Mucosa of descending colon (tissue), 3 donors: ENCODE data around the gene ATF7IP. TPM values are rescaled to one million over a fixed set of nuclear protein-coding genes. Genes with fewer than 3 reads are reported as not detected.

Source experiments
- ATAC-seq: fragments of 200-7000 bp; cut with Tn5 transposase; one replicate; pipeline ENCODE4 v1.9.1; 2020; ENCODE audit warnings: mild to moderate bottlenecking, moderate library complexity
- DNase-seq, 3 donors: peaks; one replicate each; pipeline ENCODE4 v3.0.0-alpha.2; 2020
- H3K36me3 ChIP-seq: fragments of 200-600 bp; one replicate; pipeline ENCODE4 v1.8.0; 2021; ENCODE audit warnings: low read depth, mild to moderate bottlenecking
- H3K4me1 ChIP-seq: fragments of 200-600 bp; one replicate; pipeline ENCODE4 v1.8.0; 2021; ENCODE audit warnings: low read depth, mild to moderate bottlenecking
- H3K4me3 ChIP-seq: fragments of 200-600 bp; one replicate; pipeline ENCODE4 v1.8.0; 2021; ENCODE audit warnings: mild to moderate bottlenecking
- H3K9me3 ChIP-seq: fragments of 200-600 bp; one replicate; pipeline ENCODE4 v1.8.0; 2021; ENCODE audit warnings: mild to moderate bottlenecking
- CTCF ChIP-seq: fragments of 200-600 bp; IDR thresholded peaks from one replicate; pipeline ENCODE4 v1.8.0; 2022; ENCODE audit warnings: antibody characterized with exemption, mild to moderate bottlenecking
- intact Hi-C, 2 donors: fragments of 100-400 bp; cut with DNase I in 1 of 2; cut with micrococcal nuclease in 1 of 2; formaldehyde crosslinking; loops; one replicate each; pipeline versions ENCODE4 v1.11.0 to v1.11.1; 2022; cut with DNase I, micrococcal nuclease
- total RNA-seq, 3 donors: library from RNA; stranded (reverse); fragmentation: NEBNext Ultra II Directional in 2 of 3; extraction: Animal tissue kit (Norgen Biotek cat#: 25700) in 2 of 3; gene quantifications; one replicate each; pipeline versions ENCODE4 v1.2.1 to v1.2.4, GENCODE V29; 2021 to 2023
- donor health status: DM: no; HTN: no; CAD: no; lungs with moderate emphysema.
- donor health status: DM: no; HTN: no; CAD: no.
- donor health status: DM: no; HTN: yes; CAD: no.

The ATF7IP gene
- total RNA-seq, 3 donors from 2014 or later = 40.3 to 84.1 (median 63.2) TPM

- no peak for TF ChIP-seq CTCF
- Histone ChIP-seq H3K4me1 (peaks cover 2% of the 10 kb centered on the region), H3K36me3 (no peaks in the 10 kb centered on the region), H3K4me3 (no peak overlapping the region), H3K9me3 (no peaks in the 10 kb centered on the region)
- ATAC-seq (no peak), DNase-seq (no peak)
- intact Hi-C loops = no loop called here
These were observed 183.1 kb downstream of the ATF7IP start for GRCh38 chr12:14548609-14549008.

Other genes starting within 250 kb of the ATF7IP start
- 10 to 100 TPM; 22.6 to 82.4 (median 63.7) TPM for gene PLBD1, start 202.2 kb downstream of the ATF7IP start, total RNA-seq